Naive thymus-derived CD4-positive, alpha-beta T cell (primary cell): Measurements from ENCODE around the gene MVK. TPM values are rescaled to one million over a fixed set of nuclear protein-coding genes. Genes with fewer than 3 reads are reported as not detected.

ENCODE experiments used
- ATAC-seq: fragments of 150-1000 bp; cut with Tn5 transposase; 2 replicates; pipeline ENCODE4 v1.10.0; 2021; ENCODE audit warnings: mild to moderate bottlenecking, moderate library complexity
- CTCF ChIA-PET: fragments of 350-600 bp; sonication (Branson Sonifier 250); formaldehyde crosslinking; loops from one replicate; lab custom pipeline; 2021; ENCODE audit warnings: antibody characterized with exemption; lab: Charles Lee
- POLR2A ChIA-PET: fragments of 350-600 bp; sonication (Branson Sonifier 250); formaldehyde crosslinking; loops from one replicate; lab custom pipeline; 2021; ENCODE audit warnings: antibody characterized with exemption, inconsistent platforms; lab: Charles Lee
- DNase-seq, 9 donors: peaks; one replicate each; pipeline versions ENCODE4 v3.0.0 to v3.0.0-alpha.2; 2020 to 2022; ENCODE audit warnings: mixed read lengths in 1 of 9
- H3K27ac ChIP-seq: one replicate; pipeline ENCODE4 v1.7.0; 2013; ENCODE audit warnings: mild to moderate bottlenecking, low read depth, low read length, moderate library complexity
- H3K27me3 ChIP-seq, 2 donors: one replicate each; pipeline ENCODE4 v1.7.0; 2013; ENCODE audit warnings: low read length in 2 of 2, mild to moderate bottlenecking in 2 of 2, moderate library complexity in 2 of 2; ENCODE audit not compliant: control insufficient read depth in 2 of 2, insufficient read depth in 2 of 2
- H3K36me3 ChIP-seq, 3 experiments: 1 replicate in 2 of 3; 2 replicates in 1 of 3; pipeline ENCODE4 v1.7.0; 2013; ENCODE audit warnings: low read length in 3 of 3, mild to moderate bottlenecking in 3 of 3, moderate library complexity in 1 of 3; ENCODE audit not compliant: insufficient read depth in 3 of 3, control insufficient read depth in 2 of 3
- H3K4me1 ChIP-seq, 2 donors: one replicate each; pipeline ENCODE4 v1.7.0; 2013; ENCODE audit warnings: low read length in 2 of 2, mild to moderate bottlenecking in 2 of 2, moderate library complexity in 1 of 2; ENCODE audit not compliant: control insufficient read depth in 2 of 2, insufficient read depth in 2 of 2
- H3K4me3 ChIP-seq: 2 replicates; pipeline ENCODE4 v1.7.0; 2013; ENCODE audit warnings: mild to moderate bottlenecking, low read length
- H3K9me3 ChIP-seq, 3 experiments: 1 replicate in 2 of 3; 2 replicates in 1 of 3; pipeline ENCODE4 v1.7.0; 2013; ENCODE audit warnings: low read length in 3 of 3; ENCODE audit not compliant: control insufficient read depth in 2 of 3
- H3K27ac Mint-ChIP-seq, 9 donors: one replicate each; pipeline ENCODE4 v1.8.0; 2020 to 2022; ENCODE audit warnings: mixed read lengths in 9 of 9, mild to moderate bottlenecking in 8 of 9, moderate library complexity in 5 of 9, inconsistent platforms in 2 of 9
- H3K27me3 Mint-ChIP-seq, 5 donors: one replicate each; pipeline ENCODE4 v1.8.0; 2021 to 2022; ENCODE audit warnings: mixed read lengths in 5 of 5, mild to moderate bottlenecking in 1 of 5
- H3K36me3 Mint-ChIP-seq, 5 donors: one replicate each; pipeline ENCODE4 v1.8.0; 2020 to 2022; ENCODE audit warnings: mixed read lengths in 5 of 5, mild to moderate bottlenecking in 3 of 5, inconsistent platforms in 1 of 5
- H3K4me1 Mint-ChIP-seq, 7 donors: one replicate each; pipeline ENCODE4 v1.8.0; 2020 to 2022; ENCODE audit warnings: mixed read lengths in 7 of 7, mild to moderate bottlenecking in 3 of 7, inconsistent platforms in 1 of 7
- H3K4me3 Mint-ChIP-seq, 10 donors: one replicate each; pipeline ENCODE4 v1.8.0; 2020 to 2022; ENCODE audit warnings: mild to moderate bottlenecking in 10 of 10, mixed read lengths in 10 of 10, moderate library complexity in 6 of 10, inconsistent platforms in 2 of 10
- H3K9me3 Mint-ChIP-seq, 11 donors: one replicate each; pipeline ENCODE4 v1.8.0; 2020 to 2022; ENCODE audit warnings: mixed read lengths in 11 of 11, mild to moderate bottlenecking in 4 of 11, inconsistent platforms in 1 of 11, moderate library complexity in 1 of 11
- intact Hi-C, 2 donors: fragments of 100-400 bp; cut with micrococcal nuclease; formaldehyde crosslinking; loops; one replicate each; pipeline ENCODE4 v1.15.1; 2023
- polyA plus RNA-seq, 2 donors: library from polyadenylated mRNA; unstranded; fragments of 300-500 nt; fragmentation: Illumina TruSeq; gene quantifications; one replicate each; pipeline ENCODE4 v1.2.3, GENCODE V29; 2021
- total RNA-seq, 6 experiments: library from RNA in 5 of 6; stranded (reverse) in 5 of 6; gene quantifications; 1 replicate in 5 of 6; 2 replicates in 1 of 6; pipeline ENCODE4 v1.2.3 and lab custom pipeline; 2021 to 2026

The MVK gene
- total and polyA plus RNA-seq, 7 experiments from 2014 or later: 1.7 to 14.8 (median 11.7) TPM

- H3K4me3 Mint-ChIP-seq: no peak overlapping the region
- Histone ChIP-seq H3K36me3 (no peaks in the 10 kb centered on the region), H3K27me3 (no peaks in the 10 kb centered on the region), H3K4me1 (peaks cover 0 to 7% of the 10 kb centered on the region in 2 donors), H3K4me3 (no peak overlapping the region), H3K27ac (no peak overlapping the region), H3K9me3 (no peaks in the 10 kb centered on the region)
- no peak for DNase-seq
- H3K36me3 Mint-ChIP-seq: no peaks in the 10 kb centered on the region
- peaks cover 13 to 19% (median 15%) of the 10 kb centered on the region in 5 donors for H3K27me3 Mint-ChIP-seq
- no peak overlapping the region for H3K27ac Mint-ChIP-seq
- peaks cover 0 to 9% (median under 1%) of the 10 kb centered on the region in 7 donors for H3K4me1 Mint-ChIP-seq
- no peaks in the 10 kb centered on the region for H3K9me3 Mint-ChIP-seq
- intact Hi-C loops: no loop called here
- ChIA-PET POLR2A (no interaction called here), CTCF (no interaction called here)
- ATAC-seq: no peak
Measured at GRCh38 chr12:109550281-109550680, 23.3 kb upstream of the MVK start.

- Histone ChIP-seq H3K27ac (no peak overlapping the region), H3K9me3 (no peaks in the 10 kb centered on the region), H3K36me3 (no peaks in the 10 kb centered on the region), H3K4me1 (no peaks in the 10 kb centered on the region), H3K27me3 (no peaks in the 10 kb centered on the region), H3K4me3 (no peak overlapping the region)
- peaks cover 13 to 19% (median 15%) of the 10 kb centered on the region in 5 donors for H3K27me3 Mint-ChIP-seq
- no peak for ATAC-seq
- H3K4me3 Mint-ChIP-seq: no peak overlapping the region
- ChIA-PET CTCF (no interaction called here), POLR2A (no interaction called here)
- intact Hi-C loops: no loop called here
- no peaks in the 10 kb centered on the region for H3K36me3 Mint-ChIP-seq
- H3K4me1 Mint-ChIP-seq: peaks cover 0 to 9% (median 0%) of the 10 kb centered on the region in 7 donors
- H3K9me3 Mint-ChIP-seq: no peaks in the 10 kb centered on the region
- H3K27ac Mint-ChIP-seq: no peak overlapping the region
- DNase-seq: no peak
Measured at GRCh38 chr12:109551108-109551507, 22.5 kb upstream of the MVK start.

- H3K36me3 Mint-ChIP-seq: no peaks in the 10 kb centered on the region
- CTCF ChIA-PET: no interaction called here
Measured at GRCh38 chr12:109552971-109553370, 20.6 kb upstream of the MVK start.

DNA sequence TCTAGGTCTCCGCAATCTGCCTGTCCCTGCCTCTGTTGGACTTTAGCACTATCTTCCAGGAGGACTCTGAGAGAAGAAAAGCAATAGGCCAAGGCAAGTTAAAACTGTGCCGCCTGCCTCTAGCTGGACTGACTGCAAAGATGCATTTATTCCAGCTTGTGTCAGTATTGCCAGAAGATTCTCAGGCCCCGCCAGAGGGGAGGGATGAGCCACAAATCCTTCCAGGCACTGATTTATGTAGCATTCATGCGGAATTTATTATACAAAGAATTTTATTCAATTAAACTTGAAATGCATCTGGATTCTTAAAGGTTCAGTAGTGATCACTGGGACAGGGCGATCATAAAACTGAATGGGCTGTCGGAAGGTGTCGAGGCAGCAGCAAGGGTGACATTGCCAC lies 20.1 kb upstream of the MVK start:
- ATAC-seq (no peak), DNase-seq (no peak)
- Histone ChIP-seq H3K4me3 (no peak overlapping the region), H3K27ac (no peak overlapping the region), H3K4me1 (no peaks in the 10 kb centered on the region), H3K36me3 (no peaks in the 10 kb centered on the region), H3K27me3 (no peaks in the 10 kb centered on the region), H3K9me3 (no peaks in the 10 kb centered on the region)
- ChIA-PET CTCF (no interaction called here), POLR2A (no interaction called here)
- no peak overlapping the region for H3K27ac Mint-ChIP-seq
- intact Hi-C loops: no loop called here
- no peaks in the 10 kb centered on the region for H3K9me3 Mint-ChIP-seq
- H3K4me1 Mint-ChIP-seq: peaks cover 0 to 6% (median 0%) of the 10 kb centered on the region in 7 donors
- no peak overlapping the region for H3K4me3 Mint-ChIP-seq
- peaks cover 0 to 7% (median 0%) of the 10 kb centered on the region in 5 donors for H3K27me3 Mint-ChIP-seq
- H3K36me3 Mint-ChIP-seq: no peaks in the 10 kb centered on the region

More at GRCh38 chr12:109552971-109553370, 20.6 kb upstream of the MVK start:
- Mint-ChIP-seq H3K27ac (no peak overlapping the region), H3K9me3 (no peaks in the 10 kb centered on the region), H3K4me1 (peaks cover 0 to 6% (median 0%) of the 10 kb centered on the region in 7 donors), H3K4me3 (no peak overlapping the region), H3K27me3 (peaks cover 2 to 8% (median 4%) of the 10 kb centered on the region in 5 donors)
- no peaks in the 10 kb centered on the region for H3K4me1 ChIP-seq
- no peaks in the 10 kb centered on the region for H3K9me3 ChIP-seq
- intact Hi-C loops: no loop called here
- POLR2A ChIA-PET: no interaction called here
- no peaks in the 10 kb centered on the region for H3K36me3 ChIP-seq
- H3K27ac ChIP-seq: no peak overlapping the region
- ATAC-seq (no peak), DNase-seq (no peak)
- H3K4me3 ChIP-seq: no peak overlapping the region
- H3K27me3 ChIP-seq: no peaks in the 10 kb centered on the region

DNA sequence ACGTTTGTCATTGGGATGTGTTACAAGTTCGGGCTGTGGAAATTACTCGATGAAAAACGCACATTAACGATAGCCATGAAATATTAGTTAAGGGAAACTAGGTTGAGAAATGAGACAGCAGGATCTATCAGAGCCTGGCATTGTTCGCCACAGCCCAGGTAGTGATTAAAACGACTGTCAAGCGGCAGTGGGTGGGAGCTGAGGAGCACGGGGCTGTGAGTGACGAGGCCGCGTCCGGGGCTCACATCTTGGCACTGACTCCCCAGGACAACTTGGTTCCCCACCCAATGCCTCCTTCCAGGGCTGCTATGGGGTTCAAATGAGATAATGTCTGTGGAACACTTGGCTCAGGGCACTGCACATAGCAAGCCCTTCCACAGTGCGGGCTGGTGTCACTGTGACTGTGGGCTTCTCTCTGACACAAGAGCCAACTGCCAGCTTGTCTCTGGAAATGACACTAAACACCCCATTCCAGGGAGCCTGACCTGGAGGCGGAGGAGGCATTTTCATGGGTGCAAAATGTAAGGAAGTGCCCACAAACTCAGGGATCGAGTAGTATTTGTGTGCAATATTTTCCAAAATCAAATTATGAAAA lies 19.6 kb upstream of the MVK start:
- DNase-seq: no peak
- Mint-ChIP-seq H3K9me3 (no peaks in the 10 kb centered on the region), H3K27me3 (peaks cover 0 to 4% (median 0%) of the 10 kb centered on the region in 5 donors), H3K27ac (no peak overlapping the region), H3K4me3 (no peak overlapping the region), H3K4me1 (peaks cover 0 to 5% (median 0%) of the 10 kb centered on the region in 7 donors), H3K36me3 (peaks cover 0 to 4% (median 0%) of the 10 kb centered on the region in 5 donors)
- H3K27ac ChIP-seq: no peak overlapping the region
- no peaks in the 10 kb centered on the region for H3K4me1 ChIP-seq
- H3K9me3 ChIP-seq: no peaks in the 10 kb centered on the region
- ChIA-PET CTCF (no interaction called here), POLR2A (no interaction called here)
- ATAC-seq: no peak
- intact Hi-C loops: no loop called here
- H3K4me3 ChIP-seq: no peak overlapping the region
- H3K36me3 ChIP-seq: no peaks in the 10 kb centered on the region
- no peaks in the 10 kb centered on the region for H3K27me3 ChIP-seq

DNA sequence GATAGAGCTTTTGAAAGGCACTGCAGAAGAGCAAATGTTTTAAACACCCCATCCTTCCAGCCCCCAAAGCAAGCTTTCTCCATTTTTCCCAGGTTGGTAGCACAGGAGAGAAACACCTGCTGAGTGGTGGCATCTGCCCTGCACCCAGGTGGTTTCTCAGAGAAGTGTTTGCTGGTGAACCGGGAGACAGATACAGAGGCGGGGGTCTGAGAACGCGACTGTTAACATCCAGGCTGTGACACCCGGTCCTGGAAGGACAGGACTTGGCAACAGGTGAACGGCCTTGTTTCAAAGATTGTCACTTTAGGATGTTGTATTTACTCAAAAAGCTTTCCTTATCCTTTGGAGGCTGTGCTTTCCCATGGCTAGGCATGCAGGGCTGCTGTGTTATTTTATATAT lies 18.8 kb upstream of the MVK start:
- no peak for ATAC-seq
- no peaks in the 10 kb centered on the region for H3K9me3 Mint-ChIP-seq
- peak overlapping the region in 1 of 9 donors; percentile 46 for H3K27ac Mint-ChIP-seq
- intact Hi-C loops: no loop called here
- ChIA-PET POLR2A (interaction anchor here (0.7 kb wide), 1 partner anchor 754 kb away, joined by 3 read pairs; no protein-coding TSS in a partner anchor), CTCF (interaction anchor here (0.6 kb wide), 1 partner anchor 14 kb away, joined by 3 read pairs; no protein-coding TSS in a partner anchor)
- no peak overlapping the region for H3K27ac ChIP-seq
- H3K36me3 Mint-ChIP-seq: peaks cover 0 to 4% (median 0%) of the 10 kb centered on the region in 5 donors
- peaks cover 0 to 2% (median 0%) of the 10 kb centered on the region in 5 donors for H3K27me3 Mint-ChIP-seq
- no peak for DNase-seq
- H3K4me3 ChIP-seq: no peak overlapping the region
- H3K4me3 Mint-ChIP-seq: no peak overlapping the region
- H3K4me1 Mint-ChIP-seq: peaks cover 0 to 3% (median 0%) of the 10 kb centered on the region in 7 donors
- H3K4me1 ChIP-seq: no peaks in the 10 kb centered on the region
- peaks cover 0 to 1% (median 0%) of the 10 kb centered on the region in 3 experiments for H3K36me3 ChIP-seq
- H3K27me3 ChIP-seq: no peaks in the 10 kb centered on the region
- no peaks in the 10 kb centered on the region for H3K9me3 ChIP-seq
